ENCODE measurements around the gene UBXN7. TPM values are rescaled to one million over a fixed set of nuclear protein-coding genes. Genes with fewer than 3 reads are reported as not detected.
"Not testable (repeated sequence)": the region's sequence is repeated elsewhere in the genome, so short reads cannot be mapped to it uniquely, and the experiment has no call there.

The UBXN7 gene
- total RNA-seq, 1 experiment from 2014 or later: 99.6 TPM

DNA sequence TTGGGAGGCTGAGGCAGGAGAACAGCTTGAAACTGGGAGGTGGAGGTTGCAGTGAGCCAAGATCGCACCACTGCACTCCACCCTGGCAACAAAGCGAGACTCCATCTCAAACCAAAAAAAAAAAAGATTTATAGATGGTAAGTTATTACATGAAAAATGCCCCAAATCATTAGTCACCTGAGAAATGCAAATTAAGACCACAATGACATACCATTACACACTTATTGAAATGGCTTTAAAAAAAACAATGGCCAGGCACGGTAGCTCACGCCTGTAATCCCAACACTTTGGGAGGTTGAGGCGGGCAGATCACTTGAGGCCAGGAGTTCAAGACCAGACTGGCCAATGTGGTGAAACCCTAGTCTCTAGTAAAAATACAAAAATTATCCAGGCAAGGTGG is 10.6 kb downstream of the UBXN7 start:
- peaks cover 26% of the 10 kb centered on the region for H3K4me1 Mint-ChIP-seq
- H3K27me3 Mint-ChIP-seq (ENCODE audit: low read depth); H3K36me3 Mint-ChIP-seq; H3K4me3 Mint-ChIP-seq; ATAC-seq; H3K27ac Mint-ChIP-seq; H3K9me3 Mint-ChIP-seq; DNase-seq (ENCODE audit: low spot score): not testable (repeated sequence)
- ChIA-PET POLR2A (interaction anchor here (1.0 kb wide), 1 partner anchor 11 kb away, joined by 5 read pairs; the partner anchor contains the start of gene UBXN7), CTCF (interaction anchor here (0.7 kb wide), 1 partner anchor 101 kb away, joined by 3 read pairs; no protein-coding TSS in a partner anchor)

- Mint-ChIP-seq H3K4me1 (peaks cover 23% of the 10 kb centered on the region), H3K27me3 (ENCODE audit: low read depth) (no peaks in the 10 kb centered on the region), H3K4me3 (no peak overlapping the region), H3K27ac (no peak overlapping the region), H3K36me3 (no peaks in the 10 kb centered on the region), H3K9me3 (no peaks in the 10 kb centered on the region)
- TF ChIP-seq NR3C1 (CRISPR knock-in tag; conservative IDR thresholded peaks at IDR 0.05; ENCODE audit: low read depth) (no peak), NFATC4 (CRISPR knock-in tag; IDR thresholded peaks at IDR 0.05) (no peak), ZNF263 (CRISPR knock-in tag; IDR thresholded peaks at IDR 0.05; ENCODE audit: low read depth) (no peak), RORB (CRISPR knock-in tag; IDR thresholded peaks at IDR 0.05) (no peak), ZNF396 (CRISPR knock-in tag; IDR thresholded peaks at IDR 0.05; ENCODE audit: borderline replicate concordance) (no peak), OVOL2 (CRISPR knock-in tag; IDR thresholded peaks at IDR 0.05; ENCODE audit: borderline replicate concordance) (no peak), NFYB (CRISPR knock-in tag; conservative IDR thresholded peaks at IDR 0.05; ENCODE audit: low read depth) (no peak), JUN (CRISPR knock-in tag; IDR thresholded peaks at IDR 0.05) (no peak), ATF6 (CRISPR knock-in tag; IDR thresholded peaks at IDR 0.05) (no peak), AR (CRISPR knock-in tag; IDR thresholded peaks at IDR 0.05) (no peak), NR1H2 (CRISPR knock-in tag; IDR thresholded peaks at IDR 0.05) (no peak), RELA (CRISPR knock-in tag; IDR thresholded peaks at IDR 0.05; ENCODE audit: borderline replicate concordance) (no peak), ESRRA (CRISPR knock-in tag; IDR thresholded peaks at IDR 0.05; ENCODE audit: borderline replicate concordance) (no peak), ZNF317 (CRISPR knock-in tag; IDR thresholded peaks at IDR 0.05; ENCODE audit: borderline replicate concordance, low read depth) (no peak)
- TF ChIP-seq, protein P1, sequence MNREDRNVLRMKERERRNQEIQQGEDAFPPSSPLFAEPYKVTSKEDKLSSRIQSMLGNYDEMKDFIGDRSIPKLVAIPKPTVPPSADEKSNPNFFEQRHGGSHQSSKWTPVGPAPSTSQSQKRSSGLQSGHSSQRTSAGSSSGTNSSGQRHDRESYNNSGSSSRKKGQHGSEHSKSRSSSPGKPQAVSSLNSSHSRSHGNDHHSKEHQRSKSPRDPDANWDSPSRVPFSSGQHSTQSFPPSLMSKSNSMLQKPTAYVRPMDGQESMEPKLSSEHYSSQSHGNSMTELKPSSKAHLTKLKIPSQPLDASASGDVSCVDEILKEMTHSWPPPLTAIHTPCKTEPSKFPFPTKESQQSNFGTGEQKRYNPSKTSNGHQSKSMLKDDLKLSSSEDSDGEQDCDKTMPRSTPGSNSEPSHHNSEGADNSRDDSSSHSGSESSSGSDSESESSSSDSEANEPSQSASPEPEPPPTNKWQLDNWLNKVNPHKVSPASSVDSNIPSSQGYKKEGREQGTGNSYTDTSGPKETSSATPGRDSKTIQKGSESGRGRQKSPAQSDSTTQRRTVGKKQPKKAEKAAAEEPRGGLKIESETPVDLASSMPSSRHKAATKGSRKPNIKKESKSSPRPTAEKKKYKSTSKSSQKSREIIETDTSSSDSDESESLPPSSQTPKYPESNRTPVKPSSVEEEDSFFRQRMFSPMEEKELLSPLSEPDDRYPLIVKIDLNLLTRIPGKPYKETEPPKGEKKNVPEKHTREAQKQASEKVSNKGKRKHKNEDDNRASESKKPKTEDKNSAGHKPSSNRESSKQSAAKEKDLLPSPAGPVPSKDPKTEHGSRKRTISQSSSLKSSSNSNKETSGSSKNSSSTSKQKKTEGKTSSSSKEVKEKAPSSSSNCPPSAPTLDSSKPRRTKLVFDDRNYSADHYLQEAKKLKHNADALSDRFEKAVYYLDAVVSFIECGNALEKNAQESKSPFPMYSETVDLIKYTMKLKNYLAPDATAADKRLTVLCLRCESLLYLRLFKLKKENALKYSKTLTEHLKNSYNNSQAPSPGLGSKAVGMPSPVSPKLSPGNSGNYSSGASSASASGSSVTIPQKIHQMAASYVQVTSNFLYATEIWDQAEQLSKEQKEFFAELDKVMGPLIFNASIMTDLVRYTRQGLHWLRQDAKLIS (CRISPR knock-in tag; IDR thresholded peaks at IDR 0.05; ENCODE audit: borderline replicate concordance): no peak
- TF ChIP-seq, protein P2, sequence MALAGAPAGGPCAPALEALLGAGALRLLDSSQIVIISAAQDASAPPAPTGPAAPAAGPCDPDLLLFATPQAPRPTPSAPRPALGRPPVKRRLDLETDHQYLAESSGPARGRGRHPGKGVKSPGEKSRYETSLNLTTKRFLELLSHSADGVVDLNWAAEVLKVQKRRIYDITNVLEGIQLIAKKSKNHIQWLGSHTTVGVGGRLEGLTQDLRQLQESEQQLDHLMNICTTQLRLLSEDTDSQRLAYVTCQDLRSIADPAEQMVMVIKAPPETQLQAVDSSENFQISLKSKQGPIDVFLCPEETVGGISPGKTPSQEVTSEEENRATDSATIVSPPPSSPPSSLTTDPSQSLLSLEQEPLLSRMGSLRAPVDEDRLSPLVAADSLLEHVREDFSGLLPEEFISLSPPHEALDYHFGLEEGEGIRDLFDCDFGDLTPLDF (CRISPR knock-in tag; IDR thresholded peaks at IDR 0.05): no peak
- ATAC-seq (no peak), DNase-seq (ENCODE audit: low spot score) (no peak)
- ChIA-PET POLR2A (no interaction called here), CTCF (no interaction called here)
Observed at GRCh38 chr3:196419386-196419785, 12.8 kb downstream of the UBXN7 start.
